K562 (cell line): ENCODE data around the gene WNK1. TPM values are rescaled to one million over a fixed set of nuclear protein-coding genes. Genes with fewer than 3 reads are reported as not detected.

Source experiments
- ATAC-seq: fragments of 200-7000 bp; cut with Tn5 transposase; 3 replicates; pipeline ENCODE4 v1.9.1; 2020; ENCODE audit warnings: moderate library complexity
- BruUV-seq: library from RNA; stranded (reverse); fragments of 400-500 nt; replicated peaks from 2 replicates; lab custom pipeline; 2021; lab: Mats Ljungman, UMichigan
- CTCF ChIA-PET: fragments of 300-600 bp; formaldehyde crosslinking; extraction: SDS; loops from one replicate; lab custom pipeline; 2021; ENCODE audit warnings: low intra/inter-chr PET ratio; lab: Yijun Ruan, JAX
- POLR2A ChIA-PET: fragments of 300-600, 350-650 bp; sonication (Branson Sonifier 250); formaldehyde crosslinking; extraction: SDS; loops from one replicate; lab custom pipeline; 2021; ENCODE audit warnings: antibody characterized with exemption, inconsistent platforms; lab: Yijun Ruan, JAX
- DNase-seq, 4 experiments: peaks; one replicate each; pipeline versions ENCODE4 v3.0.0 to v3.0.0-alpha.2; 2011 to 2018; ENCODE audit warnings: low spot score in 3 of 4, mixed read lengths in 3 of 4; ENCODE audit errors: extremely low read depth in 1 of 4
- FAIRE-seq: peaks from 2 replicates; lab custom pipeline; 2011; peaks lifted over from hg19 to GRCh38; lab: Jason Lieb, UNC
- H2AFZ ChIP-seq: 2 replicates; pipeline ENCODE4 v1.6.0; 2011; ENCODE audit warnings: low read depth, low read length, control low read depth, inconsistent platforms
- H3K27ac ChIP-seq: fragments of 200-600 bp; 3 replicates; pipeline ENCODE4 v1.8.0; 2011; ENCODE audit warnings: low read depth, mild to moderate bottlenecking, control low read depth, inconsistent platforms, low read length, moderate library complexity, mixed read lengths; ENCODE audit errors: extremely low read depth
- H3K27me3 ChIP-seq, 2 experiments: fragments of 300-600 bp in 1 of 2; 2 replicates in 1 of 2; 3 replicates in 1 of 2; pipeline versions ENCODE4 v1.6.0 to v1.8.0; 2011; ENCODE audit warnings: inconsistent platforms in 2 of 2, low read length in 2 of 2, mild to moderate bottlenecking in 1 of 2, mixed read lengths in 1 of 2, moderate library complexity in 1 of 2; ENCODE audit not compliant: control insufficient read depth in 2 of 2, insufficient read depth in 2 of 2
- H3K36me3 ChIP-seq: fragments of 300-600 bp; 3 replicates; pipeline ENCODE4 v1.8.0; 2011; ENCODE audit warnings: mild to moderate bottlenecking, low read length, inconsistent platforms; ENCODE audit not compliant: control insufficient read depth, insufficient read depth
- H3K4me1 ChIP-seq, 2 experiments: fragments of 200-600 bp in 1 of 2; replicated peaks in 1 of 2; 2 replicates in 1 of 2; 3 replicates in 1 of 2; pipeline versions ENCODE4 v1.5.1 to v1.8.0; 2011; ENCODE audit warnings: inconsistent platforms in 2 of 2, low read length in 2 of 2, mild to moderate bottlenecking in 1 of 2, mixed read lengths in 1 of 2, moderate library complexity in 1 of 2; ENCODE audit not compliant: control insufficient read depth in 2 of 2, insufficient read depth in 2 of 2
- H3K4me2 ChIP-seq: 2 replicates; pipeline ENCODE4 v1.6.1; 2011; ENCODE audit warnings: low read length, control low read depth, inconsistent platforms, mixed read lengths; ENCODE audit not compliant: insufficient read depth
- H3K4me3 ChIP-seq: fragments of 200-600 bp; sonication (generic), shearing (Covaris generic); 2 replicates; pipeline ENCODE4 v1.5.1; 2016; ENCODE audit warnings: control low read depth, inconsistent platforms
- H3K79me2 ChIP-seq: fragments of 200-600 bp; 3 replicates; pipeline ENCODE4 v1.8.0; 2011; ENCODE audit warnings: low read length, inconsistent platforms; ENCODE audit not compliant: control insufficient read depth, insufficient read depth
- H3K9ac ChIP-seq, 2 experiments: 2 replicates each; pipeline versions ENCODE4 v1.6.0 to v1.6.1; 2011; ENCODE audit warnings: low read depth in 2 of 2, low read length in 2 of 2, control low read depth in 1 of 2, inconsistent platforms in 1 of 2, mild to moderate bottlenecking in 1 of 2, mixed read lengths in 1 of 2; ENCODE audit not compliant: insufficient read depth in 1 of 2
- H3K9me1 ChIP-seq: one replicate; pipeline ENCODE4 v1.6.0; 2011; ENCODE audit warnings: inconsistent platforms, mild to moderate bottlenecking, low read length, moderate library complexity; ENCODE audit not compliant: control insufficient read depth, insufficient read depth
- H3K9me3 ChIP-seq: replicated peaks from 2 replicates; pipeline ENCODE4 v1.5.1; 2011; ENCODE audit warnings: low read depth, low read length, inconsistent platforms; ENCODE audit not compliant: control insufficient read depth, insufficient read depth
- H4K20me1 ChIP-seq: replicated peaks from 2 replicates; pipeline ENCODE4 v1.6.1; 2011; ENCODE audit warnings: low read length, inconsistent platforms, mixed read lengths; ENCODE audit not compliant: control insufficient read depth, insufficient read depth
- BRD4 ChIP-seq: fragments of 200-600 bp; sonication (generic); IDR thresholded peaks from 2 replicates; pipeline ENCODE4 v1.6.1; 2017; ENCODE audit warnings: inconsistent platforms
- CEBPG ChIP-seq, 3 experiments: fragments of 200-800 bp in 1 of 3; sonication (Bioruptor generic) in 1 of 3; sonication (generic) in 1 of 3; formaldehyde crosslinking in 1 of 3; IDR thresholded peaks in 2 of 3; conservative IDR thresholded peaks in 1 of 3; 2 replicates each; pipeline versions ENCODE4 v1.6.1 to v1.8.0; 2016 to 2022; ENCODE audit warnings: missing compliant biosample characterization in 2 of 3, missing genetic modification characterization in 2 of 3, mild to moderate bottlenecking in 1 of 3, missing genetic modification reagents in 1 of 3
- NCOA1 ChIP-seq: fragments of 450-650 bp; IDR thresholded peaks from 2 replicates; pipeline ENCODE4 v1.6.1; 2016; ENCODE audit warnings: low read depth
- NFYB ChIP-seq: IDR thresholded peaks from 2 replicates; pipeline ENCODE4 v1.6.1; 2011; ENCODE audit warnings: mild to moderate bottlenecking, moderate library complexity; ENCODE audit not compliant: insufficient read length; ENCODE audit errors: extremely low read depth
- RERE ChIP-seq: sonication (generic); formaldehyde crosslinking; IDR thresholded peaks from 2 replicates; pipeline ENCODE4 v1.8.0; 2023; ENCODE audit warnings: missing genetic modification reagents, mild to moderate bottlenecking, borderline replicate concordance
- STAT5A ChIP-seq: IDR thresholded peaks from 2 replicates; pipeline ENCODE4 v1.6.1; 2012; ENCODE audit warnings: low read length, inconsistent platforms, borderline replicate concordance
- TAF7 ChIP-seq: fragments of 450-650 bp; IDR thresholded peaks from 2 replicates; pipeline ENCODE4 v1.6.1; 2016; ENCODE audit warnings: missing genetic modification characterization, missing compliant biosample characterization
- TRIM24 ChIP-seq, 2 experiments: fragments of 450-650 bp; IDR thresholded peaks; 2 replicates each; pipeline ENCODE4 v1.6.1; 2016
- ZNF274 ChIP-seq: IDR thresholded peaks from 2 replicates; pipeline ENCODE4 v1.6.1; 2011; ENCODE audit warnings: low read depth, mild to moderate bottlenecking, low read length, moderate library complexity, borderline replicate concordance
- ZNF449 ChIP-seq: fragments of 250-450 bp; sonication (Bioruptor Pico); IDR thresholded peaks from 2 replicates; pipeline ENCODE4 v1.8.0; 2022; ENCODE audit warnings: moderate library complexity, mild to moderate bottlenecking, inconsistent platforms
- WGBS: fragments of 100-300 bp; shearing (Covaris generic); methylation state at CpG from one replicate; pipeline ENCODE4 v1.1.6; 2016; ENCODE audit warnings: low coverage, mixed read lengths; ENCODE audit not compliant: insufficient coverage; ENCODE audit errors: missing lambda C conversion rate; 5-methylcytosine and 5-hydroxymethylcytosine counted together
- in situ Hi-C: fragments of 300-500 bp; cut with MboI; formaldehyde crosslinking; loops from 4 replicates; pipeline ENCODE4 v1.15.0; 2018; ENCODE audit warnings: inconsistent platforms, mixed read lengths
- intact Hi-C: fragments of 100-400 bp; cut with micrococcal nuclease; formaldehyde crosslinking; loops from 2 replicates; pipeline ENCODE4 v1.14.2; 2022
- polyA plus RNA-seq, 8 experiments: library from polyadenylated mRNA; depleted of rRNA in 4 of 8; stranded (reverse) in 5 of 8; unstranded in 3 of 8; fragments of >200 nt; fragmentation: Nextera tagmentation in 2 of 8; fragmentation: Illumina TruSeq in 1 of 8; extraction: Ambion mirVana in 2 of 8; extraction: Trizol in 1 of 8; gene quantifications; 2 replicates each; pipeline versions ENCODE4 v1.2.1 to v1.2.3, GENCODE V29; 2011 to 2014; ENCODE audit warnings: inconsistent platforms in 1 of 8, missing spikeins in 1 of 8
- total RNA-seq, 7 experiments: library from RNA; depleted of rRNA in 6 of 7; stranded (reverse); fragments of >200 nt in 6 of 7; fragmentation: Illumina TruSeq in 2 of 7; extraction: Trizol in 2 of 7; gene quantifications; 2 replicates each; pipeline versions ENCODE4 v1.2.1 to v1.2.3, GENCODE V29; 2011 to 2021; ENCODE audit warnings: low replicate concordance in 1 of 7
- TF ChIP-seq, protein P1 (sequence below), 2 experiments: fragments of 450-650 bp in 1 of 2; sonication (generic) in 1 of 2; formaldehyde crosslinking in 1 of 2; IDR thresholded peaks in 1 of 2; conservative IDR thresholded peaks in 1 of 2; 2 replicates each; pipeline versions ENCODE4 v1.6.1 to v1.8.1; 2016 to 2023; ENCODE audit warnings: mild to moderate bottlenecking in 2 of 2, moderate library complexity in 2 of 2, inconsistent platforms in 1 of 2, missing genetic modification reagents in 1 of 2
- TF ChIP-seq, protein P2 (sequence below): fragments of 450-650 bp; IDR thresholded peaks from 2 replicates; pipeline ENCODE4 v1.6.1; 2014; ENCODE audit warnings: low read depth, mild to moderate bottlenecking, moderate library complexity, borderline replicate concordance

The WNK1 gene
- total and polyA plus RNA-seq, 9 of the 15 experiments (the other 6 are each of a cell fraction or from before 2014, with no cell fraction given): 4.3 to 73.9 (median 31.0) TPM

DNA sequence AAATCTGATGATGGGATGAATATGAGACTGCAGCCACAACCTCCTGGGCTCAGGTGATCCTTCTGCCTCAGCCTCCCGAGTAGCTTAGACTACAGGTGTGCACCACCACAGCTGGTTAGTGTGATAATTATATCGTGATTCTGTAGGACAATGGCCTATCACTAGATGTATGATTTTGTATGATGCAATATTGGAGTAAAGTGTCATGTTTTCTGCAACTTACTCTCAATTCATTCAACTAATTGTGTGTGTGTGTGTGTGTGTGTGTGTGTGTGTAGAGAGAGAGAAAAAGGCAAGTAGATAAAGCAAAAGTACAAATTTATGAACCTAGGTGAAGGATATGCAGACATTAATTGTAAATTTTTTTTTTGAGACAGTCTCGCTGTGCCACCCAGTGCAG is 186.4 kb downstream of the WNK1 start:
- no TSS peak for BruUV-seq
- H3K9me1 ChIP-seq: no peaks in the 10 kb centered on the region
- no peak for FAIRE-seq
- intact Hi-C loops: no loop called here
- H3K79me2 ChIP-seq: no peaks in the 10 kb centered on the region
- peaks cover 20% of the 10 kb centered on the region; the same call in 2 of the 3 replicates for H3K36me3 ChIP-seq
- no peak for DNase-seq
- H4K20me1 ChIP-seq: no peaks in the 10 kb centered on the region
- H3K27me3 ChIP-seq: no peaks in the 10 kb centered on the region
- H2AFZ ChIP-seq: no peak overlapping the region
- H3K9me3 ChIP-seq: no peaks in the 10 kb centered on the region
- WGBS: 75% methylated on average over 3 of the region's 3 CpGs
- no peak for ATAC-seq
- no peak overlapping the region for H3K9ac ChIP-seq
- no peak overlapping the region for H3K4me3 ChIP-seq
- CTCF ChIA-PET: no interaction called here
- no peak overlapping the region for H3K27ac ChIP-seq
- POLR2A ChIA-PET: no interaction called here
- no peaks in the 10 kb centered on the region; a peak in 1 of 5 replicates for H3K4me1 ChIP-seq
- in situ Hi-C loops: no loop called here
- no peak overlapping the region for H3K4me2 ChIP-seq
- TF ChIP-seq ZNF274 (no peak), RERE (CRISPR knock-in tag) (no peak), BRD4 (no peak), ZNF449 (CRISPR knock-in tag) (no peak), NFYB (no peak), TRIM24 (IDR thresholded peaks at IDR 0.05) (peak in 1 of 2 experiments; percentile 36; a peak in 1 of 4 replicates), TAF7 (tag) (no peak), NCOA1 (no peak), CEBPG (CRISPR knock-in tag; IDR thresholded peaks at IDR 0.05) (0 out of 2 replicates have a peak, but pooled peaks have one; percentile 34), CEBPG (tag; conservative IDR thresholded peaks at IDR 0.05 in 1 of 2, IDR thresholded peaks at IDR 0.05 in 1 of 2) (peak in 1 of 2 experiments; percentile 24; a peak in 2 of 4 replicates), STAT5A (no peak)
- TF ChIP-seq, protein P1, sequence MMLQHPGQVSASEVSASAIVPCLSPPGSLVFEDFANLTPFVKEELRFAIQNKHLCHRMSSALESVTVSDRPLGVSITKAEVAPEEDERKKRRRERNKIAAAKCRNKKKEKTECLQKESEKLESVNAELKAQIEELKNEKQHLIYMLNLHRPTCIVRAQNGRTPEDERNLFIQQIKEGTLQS (IDR thresholded peaks at IDR 0.05): peak; percentile 21; the same call in 1 of the 2 replicates
- TF ChIP-seq, protein P1 (CRISPR knock-in tag; conservative IDR thresholded peaks at IDR 0.05): no peak
- TF ChIP-seq, protein P2, sequence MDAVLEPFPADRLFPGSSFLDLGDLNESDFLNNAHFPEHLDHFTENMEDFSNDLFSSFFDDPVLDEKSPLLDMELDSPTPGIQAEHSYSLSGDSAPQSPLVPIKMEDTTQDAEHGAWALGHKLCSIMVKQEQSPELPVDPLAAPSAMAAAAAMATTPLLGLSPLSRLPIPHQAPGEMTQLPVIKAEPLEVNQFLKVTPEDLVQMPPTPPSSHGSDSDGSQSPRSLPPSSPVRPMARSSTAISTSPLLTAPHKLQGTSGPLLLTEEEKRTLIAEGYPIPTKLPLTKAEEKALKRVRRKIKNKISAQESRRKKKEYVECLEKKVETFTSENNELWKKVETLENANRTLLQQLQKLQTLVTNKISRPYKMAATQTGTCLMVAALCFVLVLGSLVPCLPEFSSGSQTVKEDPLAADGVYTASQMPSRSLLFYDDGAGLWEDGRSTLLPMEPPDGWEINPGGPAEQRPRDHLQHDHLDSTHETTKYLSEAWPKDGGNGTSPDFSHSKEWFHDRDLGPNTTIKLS: no peak
